ENCODE data around the gene BRIX1. TPM values are rescaled to one million over a fixed set of nuclear protein-coding genes. Genes with fewer than 3 reads are reported as not detected.

The BRIX1 gene
- total RNA-seq, 1 experiment from 2014 or later, result 48.6 TPM

- Histone ChIP-seq H3K9me3 (ENCODE audit: low read length) (no peaks in the 10 kb centered on the region), H3K9ac (ENCODE audit: low read length) (peak within 1 kb of the TSS; percentile 88), H3K4me1 (ENCODE audit: low read length) (peaks cover 29% of the 10 kb centered on the region), H3K79me2 (ENCODE audit: low read length) (peaks cover 54% of the 10 kb centered on the region), H3K27ac (ENCODE audit: low read length) (peak within 1 kb of the TSS; percentile 57), H3K9me2 (replicated peaks; ENCODE audit: insufficient read depth, low read length) (no peaks in the 10 kb centered on the region), H3K4me2 (ENCODE audit: low read depth, low read length, poor library complexity, severe bottlenecking) (peak within 1 kb of the TSS; percentile 78), H3K4me3 (ENCODE audit: low read length) (peak within 1 kb of the TSS; percentile 73), H4K20me1 (ENCODE audit: insufficient read depth, low read depth, low read length) (no peaks in the 10 kb centered on the region), H3K27me3 (ENCODE audit: low read length) (no peaks in the 10 kb centered on the region), H3K36me3 (ENCODE audit: insufficient read depth, low read length) (peaks cover 30% of the 10 kb centered on the region), H2AFZ (ENCODE audit: low read length) (peak within 1 kb of the TSS; percentile 1; the same call in 1 of the 2 replicates)
- peak; percentile 99 for DNase-seq
Measured at GRCh38 chr5:34929134-34929719, 13.7 kb downstream of the BRIX1 start, which contains the start of gene DNAJC21. Gene DNAJC21, plus strand, starts transcription at chr5:34929559. Its CDS starts 261 bp downstream, at chr5:34929820.

DNA sequence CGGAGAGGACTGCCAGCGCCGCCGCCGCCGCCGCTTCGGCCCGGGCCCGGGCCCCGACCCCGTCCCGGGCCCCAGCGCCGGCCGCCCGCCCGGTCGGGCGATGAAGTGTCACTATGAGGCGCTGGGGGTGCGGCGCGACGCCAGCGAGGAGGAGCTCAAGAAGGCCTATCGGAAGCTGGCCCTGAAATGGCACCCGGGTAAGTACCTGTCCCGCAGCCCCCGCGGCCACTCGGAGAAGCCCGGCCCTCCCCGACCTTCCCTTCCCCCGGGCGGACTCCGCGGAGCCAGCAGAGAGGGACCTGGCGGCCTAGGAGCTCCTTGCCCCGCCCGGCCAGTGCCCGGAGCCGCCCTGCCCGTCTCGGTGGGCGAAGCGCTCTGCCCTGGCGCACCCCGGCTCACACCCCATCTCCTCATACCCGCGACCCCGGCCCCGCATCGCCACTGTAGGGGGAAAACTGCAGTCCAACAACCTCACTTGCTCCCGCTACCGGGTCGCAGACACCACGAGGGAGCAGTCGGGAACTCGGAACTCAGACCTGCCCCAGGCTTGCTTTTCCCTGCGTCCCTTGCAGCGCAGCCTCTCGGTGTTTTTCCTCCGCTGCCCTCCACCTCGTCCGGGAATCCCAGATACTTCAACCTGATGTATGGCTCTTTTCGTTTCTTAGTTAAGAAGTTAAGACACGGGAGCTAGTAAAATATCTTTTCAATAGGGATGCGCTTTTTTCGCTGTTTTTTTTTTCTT is 14.4 kb downstream of the BRIX1 start:
- H3K79me2 ChIP-seq (ENCODE audit: low read length), result peaks cover 54% of the 10 kb centered on the region
- no peaks in the 10 kb centered on the region for H3K9me3 ChIP-seq (ENCODE audit: low read length)
- peak overlapping the region; percentile 1; the same call in 1 of the 2 replicates for H2AFZ ChIP-seq (ENCODE audit: low read length)
- peak overlapping the region; percentile 78 for H3K4me2 ChIP-seq (ENCODE audit: low read depth, low read length, poor library complexity, severe bottlenecking)
- no peaks in the 10 kb centered on the region for H3K27me3 ChIP-seq (ENCODE audit: low read length)
- H3K4me1 ChIP-seq (ENCODE audit: low read length), result peaks cover 29% of the 10 kb centered on the region
- peak overlapping the region; percentile 88 for H3K9ac ChIP-seq (ENCODE audit: low read length)
- H3K36me3 ChIP-seq (ENCODE audit: insufficient read depth, low read length), result peaks cover 24% of the 10 kb centered on the region; the same call in 1 of the 2 replicates
- peak; percentile 93 for DNase-seq
- H3K9me2 ChIP-seq (replicated peaks; ENCODE audit: insufficient read depth, low read length), result no peaks in the 10 kb centered on the region
- H3K27ac ChIP-seq (ENCODE audit: low read length), result peak overlapping the region; percentile 57
- peak overlapping the region; percentile 73 for H3K4me3 ChIP-seq (ENCODE audit: low read length)
- no peaks in the 10 kb centered on the region for H4K20me1 ChIP-seq (ENCODE audit: insufficient read depth, low read depth, low read length)

- DNase-seq, result no peak
- H2AFZ ChIP-seq (ENCODE audit: low read length), result peak overlapping the region; percentile 1; the same call in 1 of the 2 replicates
- H3K9me3 ChIP-seq (ENCODE audit: low read length), result no peaks in the 10 kb centered on the region
- H4K20me1 ChIP-seq (ENCODE audit: insufficient read depth, low read depth, low read length), result no peaks in the 10 kb centered on the region
- peaks cover 29% of the 10 kb centered on the region for H3K4me1 ChIP-seq (ENCODE audit: low read length)
- H3K79me2 ChIP-seq (ENCODE audit: low read length), result peaks cover 60% of the 10 kb centered on the region
- no peaks in the 10 kb centered on the region for H3K9me2 ChIP-seq (replicated peaks; ENCODE audit: insufficient read depth, low read length)
- no peaks in the 10 kb centered on the region for H3K27me3 ChIP-seq (ENCODE audit: low read length)
- H3K4me2 ChIP-seq (ENCODE audit: low read depth, low read length, poor library complexity, severe bottlenecking), result peak overlapping the region; percentile 78
- peak overlapping the region; percentile 88 for H3K9ac ChIP-seq (ENCODE audit: low read length)
- H3K36me3 ChIP-seq (ENCODE audit: insufficient read depth, low read length), result peaks cover 18% of the 10 kb centered on the region; the same call in 1 of the 2 replicates
- H3K4me3 ChIP-seq (ENCODE audit: low read length), result peak overlapping the region; percentile 73
- peak overlapping the region; percentile 57 for H3K27ac ChIP-seq (ENCODE audit: low read length)
Measured at GRCh38 chr5:34930462-34930844, 14.9 kb downstream of the BRIX1 start.

- DNase-seq, result no peak
- Histone ChIP-seq H4K20me1 (ENCODE audit: insufficient read depth, low read depth, low read length) (no peaks in the 10 kb centered on the region), H3K27me3 (ENCODE audit: low read length) (no peaks in the 10 kb centered on the region), H3K4me2 (ENCODE audit: low read depth, low read length, poor library complexity, severe bottlenecking) (peak overlapping the region; percentile 78), H3K9me2 (replicated peaks; ENCODE audit: insufficient read depth, low read length) (no peaks in the 10 kb centered on the region), H3K4me3 (ENCODE audit: low read length) (peak overlapping the region; percentile 73), H3K27ac (ENCODE audit: low read length) (no peak overlapping the region), H3K36me3 (ENCODE audit: insufficient read depth, low read length) (peaks cover 19% of the 10 kb centered on the region; the same call in 1 of the 2 replicates), H3K9me3 (ENCODE audit: low read length) (no peaks in the 10 kb centered on the region), H3K9ac (ENCODE audit: low read length) (peak overlapping the region; percentile 88), H3K4me1 (ENCODE audit: low read length) (peaks cover 29% of the 10 kb centered on the region), H2AFZ (ENCODE audit: low read length) (no peak overlapping the region), H3K79me2 (ENCODE audit: low read length) (peaks cover 61% of the 10 kb centered on the region)
Measured at GRCh38 chr5:34930870-34931269, 15.4 kb downstream of the BRIX1 start.

- H3K4me1 ChIP-seq (ENCODE audit: low read length), result peaks cover 24% of the 10 kb centered on the region
- no peak overlapping the region for H3K4me2 ChIP-seq (ENCODE audit: low read depth, low read length, poor library complexity, severe bottlenecking)
- H3K27me3 ChIP-seq (ENCODE audit: low read length), result no peaks in the 10 kb centered on the region
- H3K9ac ChIP-seq (ENCODE audit: low read length), result no peak overlapping the region
- H3K36me3 ChIP-seq (ENCODE audit: insufficient read depth, low read length), result peaks cover 20% of the 10 kb centered on the region; the same call in 1 of the 2 replicates
- no peak for DNase-seq
- H4K20me1 ChIP-seq (ENCODE audit: insufficient read depth, low read depth, low read length), result no peaks in the 10 kb centered on the region
- no peak overlapping the region for H2AFZ ChIP-seq (ENCODE audit: low read length)
- H3K9me3 ChIP-seq (ENCODE audit: low read length), result no peaks in the 10 kb centered on the region
- no peak overlapping the region for H3K27ac ChIP-seq (ENCODE audit: low read length)
- H3K9me2 ChIP-seq (replicated peaks; ENCODE audit: insufficient read depth, low read length), result no peaks in the 10 kb centered on the region
- peaks cover 70% of the 10 kb centered on the region for H3K79me2 ChIP-seq (ENCODE audit: low read length)
- H3K4me3 ChIP-seq (ENCODE audit: low read length), result no peak overlapping the region
Measured at GRCh38 chr5:34932947-34933346, 17.4 kb downstream of the BRIX1 start.

GRCh38 chr5:34941936-34942335 is 26.4 kb downstream of the BRIX1 start:
- Histone ChIP-seq H3K4me2 (ENCODE audit: low read depth, low read length, poor library complexity, severe bottlenecking) (no peak overlapping the region), H3K27me3 (ENCODE audit: low read length) (no peaks in the 10 kb centered on the region), H3K9me2 (replicated peaks; ENCODE audit: insufficient read depth, low read length) (no peaks in the 10 kb centered on the region), H3K4me1 (ENCODE audit: low read length) (no peaks in the 10 kb centered on the region), H3K27ac (ENCODE audit: low read length) (no peak overlapping the region), H3K36me3 (ENCODE audit: insufficient read depth, low read length) (peaks cover 55% of the 10 kb centered on the region; the same call in 1 of the 2 replicates), H2AFZ (ENCODE audit: low read length) (no peak overlapping the region), H3K9ac (ENCODE audit: low read length) (no peak overlapping the region), H3K4me3 (ENCODE audit: low read length) (no peak overlapping the region), H3K9me3 (ENCODE audit: low read length) (no peaks in the 10 kb centered on the region), H3K79me2 (ENCODE audit: low read length) (peaks cover 16% of the 10 kb centered on the region), H4K20me1 (ENCODE audit: insufficient read depth, low read depth, low read length) (no peaks in the 10 kb centered on the region)
- DNase-seq, result no peak

DNA sequence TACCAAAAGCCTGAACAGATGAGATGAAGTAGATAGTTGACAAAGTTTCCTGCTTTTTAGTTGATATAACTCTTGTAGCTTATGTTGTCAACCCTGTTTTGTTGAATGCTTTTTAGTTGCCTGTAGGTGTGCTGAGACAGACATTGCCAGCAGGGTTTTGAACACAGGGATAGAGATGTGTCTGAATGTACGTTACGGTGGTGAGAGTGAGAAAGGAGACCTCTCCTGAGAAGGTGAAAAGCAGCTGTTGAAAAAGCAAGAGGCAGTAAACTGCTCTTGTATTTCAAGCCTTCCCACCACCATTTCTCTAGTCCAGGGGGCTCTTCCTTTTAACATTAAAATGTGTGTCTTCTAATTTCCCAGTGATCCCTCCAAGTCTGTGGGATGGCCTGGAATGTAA is 28.5 kb downstream of the BRIX1 start:
- Histone ChIP-seq H3K79me2 (ENCODE audit: low read length) (peaks cover 8% of the 10 kb centered on the region), H3K4me1 (ENCODE audit: low read length) (no peaks in the 10 kb centered on the region), H3K9me3 (ENCODE audit: low read length) (no peaks in the 10 kb centered on the region), H3K27me3 (ENCODE audit: low read length) (no peaks in the 10 kb centered on the region), H2AFZ (ENCODE audit: low read length) (no peak overlapping the region), H3K9ac (ENCODE audit: low read length) (no peak overlapping the region), H4K20me1 (ENCODE audit: insufficient read depth, low read depth, low read length) (no peaks in the 10 kb centered on the region), H3K4me3 (ENCODE audit: low read length) (no peak overlapping the region), H3K9me2 (replicated peaks; ENCODE audit: insufficient read depth, low read length) (no peaks in the 10 kb centered on the region), H3K27ac (ENCODE audit: low read length) (no peak overlapping the region), H3K36me3 (ENCODE audit: insufficient read depth, low read length) (peaks cover 53% of the 10 kb centered on the region; the same call in 1 of the 2 replicates), H3K4me2 (ENCODE audit: low read depth, low read length, poor library complexity, severe bottlenecking) (no peak overlapping the region)
- no peak for DNase-seq

DNA sequence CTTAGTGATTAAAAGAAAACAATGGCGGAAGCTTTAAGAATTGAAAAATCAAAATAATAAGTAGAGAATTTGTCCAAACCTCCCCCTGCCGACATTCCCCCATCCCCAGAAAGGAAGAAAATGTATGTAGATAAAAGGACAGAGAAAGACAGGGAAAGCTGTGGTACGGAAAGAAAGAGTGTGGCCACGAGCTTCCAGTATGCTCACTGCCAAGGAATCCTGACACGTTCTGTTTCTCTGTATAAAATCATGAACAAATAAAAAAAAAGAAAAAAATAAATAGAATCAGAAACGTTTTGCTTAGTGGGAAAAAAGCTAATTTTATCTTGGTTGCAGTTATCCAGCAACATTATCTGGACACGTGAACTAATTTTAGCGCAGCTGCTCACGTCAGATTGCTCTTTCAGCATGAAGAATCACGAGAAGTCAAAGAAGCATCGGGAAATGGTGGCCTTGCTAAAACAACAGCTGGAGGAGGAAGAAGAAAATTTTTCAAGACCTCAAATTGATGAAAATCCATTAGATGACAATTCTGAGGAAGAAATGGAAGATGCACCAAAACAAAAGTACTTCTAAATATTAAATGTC is 29.0 kb downstream of the BRIX1 start:
- H3K36me3 ChIP-seq (ENCODE audit: insufficient read depth, low read length), result peaks cover 57% of the 10 kb centered on the region; the same call in 1 of the 2 replicates
- no peak overlapping the region for H3K9ac ChIP-seq (ENCODE audit: low read length)
- H3K27ac ChIP-seq (ENCODE audit: low read length), result no peak overlapping the region
- no peaks in the 10 kb centered on the region for H4K20me1 ChIP-seq (ENCODE audit: insufficient read depth, low read depth, low read length)
- no peaks in the 10 kb centered on the region for H3K4me1 ChIP-seq (ENCODE audit: low read length)
- H3K9me2 ChIP-seq (replicated peaks; ENCODE audit: insufficient read depth, low read length), result no peaks in the 10 kb centered on the region
- DNase-seq, result no peak
- no peaks in the 10 kb centered on the region for H3K9me3 ChIP-seq (ENCODE audit: low read length)
- no peaks in the 10 kb centered on the region for H3K27me3 ChIP-seq (ENCODE audit: low read length)
- no peak overlapping the region for H2AFZ ChIP-seq (ENCODE audit: low read length)
- H3K79me2 ChIP-seq (ENCODE audit: low read length), result peaks cover 8% of the 10 kb centered on the region
- H3K4me3 ChIP-seq (ENCODE audit: low read length), result no peak overlapping the region
- no peak overlapping the region for H3K4me2 ChIP-seq (ENCODE audit: low read depth, low read length, poor library complexity, severe bottlenecking)
